GM10266 (cell line): ENCODE measurements around the gene DKKL1.
A peak's percentile ranks its signal among the peaks of the same experiment; 100 is the strongest.

Experiments used
- DNase-seq: peaks from one replicate; pipeline ENCODE4 v3.0.0; 2012; ENCODE audit errors: extremely low spot score
- CTCF ChIP-seq: IDR thresholded peaks from 2 replicates; pipeline ENCODE4 v1.5.1; 2012; ENCODE audit warnings: mild to moderate bottlenecking, low read depth; ENCODE audit not compliant: control insufficient read depth, insufficient read depth; ENCODE audit errors: missing control alignments

DKKL1 gene

GRCh38 chr19:49415102-49415809, 51.6 kb downstream of the DKKL1 start:
- peak; percentile 84 for DNase-seq

GRCh38 chr19:49415810-49416200, 52.1 kb downstream of the DKKL1 start:
- TF ChIP-seq CTCF, result no peak
- DNase-seq, result no peak

More at GRCh38 chr19:49415102-49415809, 51.6 kb downstream of the DKKL1 start:
- no peak for TF ChIP-seq CTCF

- no peak for DNase-seq
- peak; percentile 12 for TF ChIP-seq CTCF
Observed at GRCh38 chr19:49417088-49417487, 53.4 kb downstream of the DKKL1 start.

GRCh38 chr19:49418511-49418910, 54.8 kb downstream of the DKKL1 start:
- no peak for TF ChIP-seq CTCF
- DNase-seq, result no peak

- no peak for TF ChIP-seq CTCF
- no peak for DNase-seq
Observed at GRCh38 chr19:49419173-49419572, 55.5 kb downstream of the DKKL1 start.

- no peak for DNase-seq
- no peak for TF ChIP-seq CTCF
Observed at GRCh38 chr19:49420227-49420626, 56.5 kb downstream of the DKKL1 start.

GRCh38 chr19:49421039-49421877, 57.6 kb downstream of the DKKL1 start:
- no peak for TF ChIP-seq CTCF
- DNase-seq, result peak; percentile 21
